8988T (cell line): ENCODE data around the gene OSBPL3.
"Not testable (repeated sequence)": the region's sequence is repeated elsewhere in the genome, so short reads cannot be mapped to it uniquely, and the experiment has no call there.

Source experiments
- DNase-seq: peaks from one replicate; pipeline ENCODE4 v3.0.0; 2011

OSBPL3 gene

GRCh38 chr7:24824400-24824799 is 155.6 kb downstream of the OSBPL3 start:
- DNase-seq: no peak

DNA sequence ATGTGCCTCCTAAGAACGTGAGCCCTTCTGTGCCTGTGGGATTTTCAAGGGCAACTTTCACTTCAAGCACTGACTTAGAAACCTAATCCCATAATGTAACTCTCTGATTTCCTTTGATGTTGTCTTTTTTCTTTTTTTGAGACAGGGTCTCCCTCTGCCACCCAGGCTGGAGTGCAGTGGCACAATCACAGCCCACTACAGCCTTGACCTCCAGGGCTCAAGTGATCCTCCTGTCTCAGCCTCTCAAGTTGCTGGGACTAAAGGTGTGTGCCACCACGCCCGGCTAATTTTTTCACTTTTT is 158.3 kb downstream of the OSBPL3 start:
- no peak for DNase-seq

GRCh38 chr7:24821045-24821753 is 158.8 kb downstream of the OSBPL3 start:
- peak; percentile 29 for DNase-seq

DNA sequence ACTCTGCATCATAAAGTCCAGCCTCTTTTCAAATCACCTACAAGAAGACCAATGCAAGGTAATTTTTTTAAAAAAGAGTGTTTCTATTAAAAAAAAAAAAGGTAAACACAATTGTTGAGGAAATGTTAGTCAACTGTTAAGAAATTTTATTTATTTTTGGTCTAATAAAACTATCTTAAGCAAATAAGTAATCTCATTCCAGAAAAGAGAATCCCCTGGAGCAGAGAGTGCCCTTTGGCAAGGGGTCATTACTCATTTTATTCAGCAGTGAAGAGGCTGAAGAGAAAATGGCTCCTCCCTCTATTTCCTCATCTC is 159.3 kb downstream of the OSBPL3 start:
- DNase-seq: no peak

GRCh38 chr7:24819916-24820689 is 159.9 kb downstream of the OSBPL3 start:
- peak; percentile 23 for DNase-seq

GRCh38 chr7:24817339-24817738 is 162.6 kb downstream of the OSBPL3 start:
- no peak for DNase-seq

DNA sequence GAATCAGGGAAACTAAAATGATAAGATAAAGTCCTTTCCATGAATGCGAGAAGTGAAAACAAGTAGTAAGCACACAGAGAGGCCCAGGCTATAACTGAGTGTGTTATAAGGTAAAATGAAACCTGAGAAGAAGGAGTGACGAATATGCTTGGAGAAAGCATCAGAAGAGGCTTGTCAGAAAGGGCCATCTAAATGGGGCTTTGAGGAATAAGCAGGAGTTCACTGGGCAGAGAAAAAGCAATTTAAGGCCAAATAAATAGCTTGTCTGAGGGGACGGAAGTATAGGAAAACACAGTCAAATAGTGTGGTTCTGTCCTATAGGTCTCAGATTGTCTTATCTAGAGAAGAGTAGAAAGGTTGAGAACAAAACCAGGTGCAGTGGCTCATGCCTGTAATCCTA is 163.1 kb downstream of the OSBPL3 start:
- DNase-seq: no peak

DNA sequence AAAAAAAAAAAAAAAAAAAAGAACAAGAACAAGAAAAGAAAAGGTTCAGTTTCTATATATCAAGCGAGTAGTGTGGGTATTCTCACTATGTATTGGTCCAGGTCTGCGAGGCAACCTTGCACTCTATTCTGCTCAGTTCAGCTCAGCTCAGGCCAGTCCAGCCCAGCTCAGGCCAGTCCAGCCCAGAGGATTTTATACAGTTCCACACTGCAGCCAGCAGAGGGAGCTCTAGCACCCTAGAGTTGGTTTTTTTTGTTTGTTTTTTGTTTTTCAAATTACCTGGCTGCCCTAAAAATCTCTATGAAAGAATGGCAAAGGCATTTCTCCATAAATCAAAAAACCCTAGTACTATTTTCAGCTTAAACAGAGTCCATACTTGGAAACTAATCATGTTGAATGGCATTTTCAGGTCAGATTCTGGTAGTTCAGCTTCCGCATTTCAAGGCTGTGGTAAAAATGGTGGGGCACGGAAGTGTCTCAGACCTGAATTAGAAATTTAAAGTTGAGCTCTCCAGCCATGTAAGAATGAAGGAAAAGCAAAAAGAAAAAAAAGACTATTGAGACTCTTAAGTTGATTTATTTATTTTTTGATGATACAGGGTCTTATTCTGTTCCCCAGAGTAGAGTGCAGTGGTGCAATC is 167.6 kb downstream of the OSBPL3 start:
- DNase-seq: peak; percentile 13

DNA sequence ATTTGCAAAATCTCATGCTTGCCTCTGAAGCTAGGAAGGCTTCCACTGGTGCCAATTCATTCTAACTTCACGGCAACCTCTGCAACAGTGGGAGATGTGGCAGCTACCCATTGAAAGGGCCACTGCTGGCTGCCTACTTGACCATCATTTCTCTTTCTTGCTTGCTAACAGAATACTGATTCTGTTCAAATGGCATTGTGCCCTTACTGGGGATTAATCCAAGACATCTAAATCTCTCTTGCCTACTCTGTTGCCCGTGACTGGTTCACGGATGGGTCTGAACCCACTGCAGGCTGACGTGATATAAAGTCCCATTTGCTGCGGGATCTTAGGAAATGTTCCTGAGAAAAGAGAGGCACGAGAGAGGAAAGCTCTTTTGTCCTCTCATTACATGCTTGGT is 171.5 kb downstream of the OSBPL3 start:
- DNase-seq: no peak

DNA sequence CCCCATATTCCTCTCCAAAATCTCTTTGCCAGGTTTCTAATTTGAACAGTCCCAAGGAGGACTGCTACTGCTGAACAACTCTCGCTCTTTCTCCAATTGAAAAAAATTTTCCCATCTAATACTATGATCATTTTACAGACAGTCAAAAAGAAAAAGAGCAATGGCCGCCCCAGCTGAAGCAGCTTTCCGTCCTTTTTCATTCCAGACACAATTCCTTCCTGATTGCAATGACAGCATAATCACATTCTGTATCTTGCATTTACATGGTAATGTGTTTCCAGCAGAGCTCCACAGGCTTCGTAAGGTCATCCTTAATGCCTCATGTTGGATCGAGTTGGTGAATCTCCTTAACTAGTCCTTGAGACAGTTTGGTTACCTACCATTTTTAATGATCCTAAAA is 177.7 kb downstream of the OSBPL3 start:
- DNase-seq: no peak

DNA sequence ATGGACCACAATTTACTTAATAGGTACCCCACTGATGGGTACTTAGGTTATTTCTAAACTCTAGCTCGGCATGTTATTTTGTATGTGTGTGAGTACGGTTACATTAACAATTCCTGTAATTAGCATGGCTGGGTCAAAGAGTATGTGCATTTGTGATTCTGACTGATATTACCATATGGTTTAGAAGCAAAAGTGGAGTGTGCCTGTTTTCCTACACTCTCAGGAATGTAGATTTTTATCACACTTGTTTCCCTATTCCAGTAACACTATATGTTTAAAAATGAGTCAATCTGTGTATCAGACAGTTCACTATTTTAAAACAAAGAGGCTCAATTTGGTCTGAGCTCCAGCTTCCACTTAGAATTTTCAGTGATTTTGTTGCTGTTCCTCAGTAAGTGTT is 178.1 kb downstream of the OSBPL3 start:
- no peak for DNase-seq

DNA sequence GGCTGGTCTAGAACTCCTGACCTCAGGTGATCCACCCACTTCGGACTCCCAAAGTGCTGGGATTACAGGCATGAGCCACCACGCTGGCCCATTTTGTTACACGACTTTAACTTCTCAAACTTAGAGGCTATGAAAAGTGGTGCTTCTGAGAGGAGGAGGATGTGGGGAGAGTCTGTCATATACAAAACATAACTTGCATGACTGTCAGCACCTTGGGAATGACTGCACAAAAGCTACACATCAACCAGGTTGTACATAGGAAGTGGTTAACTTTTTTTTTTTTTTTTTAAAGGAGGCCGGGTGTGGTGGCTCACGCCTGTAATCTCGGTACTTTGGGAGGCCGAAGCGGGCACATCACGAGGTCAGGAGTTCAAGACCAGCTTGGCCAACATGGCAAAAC is 179.3 kb downstream of the OSBPL3 start:
- no peak for DNase-seq

- DNase-seq: no peak
These were observed 179.9 kb downstream of the OSBPL3 start for GRCh38 chr7:24800073-24800472.

GRCh38 chr7:24799506-24799905 is 180.5 kb downstream of the OSBPL3 start:
- DNase-seq: no peak

DNA sequence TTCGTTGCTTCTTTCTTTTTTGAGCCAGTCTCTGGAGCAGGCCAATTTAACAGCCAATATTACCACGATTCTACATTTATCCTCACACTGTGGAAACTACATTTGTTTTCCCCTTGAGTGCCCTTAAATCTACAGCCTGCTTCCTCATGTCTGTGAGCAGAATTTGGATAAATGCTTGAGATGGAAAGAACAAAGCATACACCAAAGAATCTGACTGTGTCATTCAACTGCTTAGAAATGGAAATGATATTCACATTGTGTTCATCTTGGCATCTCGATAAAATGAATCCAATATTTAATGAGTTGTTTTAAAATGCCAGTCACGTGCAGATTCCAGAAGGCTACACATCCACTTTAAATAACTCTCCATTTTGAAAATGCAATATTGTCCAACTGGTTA is 181.7 kb downstream of the OSBPL3 start:
- no peak for DNase-seq

DNA sequence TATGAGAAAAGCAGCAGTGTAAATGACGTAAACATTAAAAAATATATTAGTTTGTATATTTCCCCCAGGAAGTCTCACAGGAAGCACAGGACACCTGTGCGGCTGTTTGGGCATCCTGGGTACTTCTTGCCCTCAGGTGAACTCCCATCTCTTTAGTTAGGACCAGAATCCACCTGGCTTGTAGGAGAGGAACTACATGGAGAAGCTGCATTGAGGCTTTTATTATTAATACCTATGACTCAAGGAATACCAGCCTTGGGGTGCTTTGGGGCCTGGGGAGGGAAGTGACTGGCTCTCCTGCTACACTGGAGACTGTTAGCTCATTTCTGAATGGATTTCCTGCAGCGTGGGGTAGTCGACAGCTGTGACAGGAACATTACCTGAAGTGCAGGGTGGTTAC is 182.7 kb downstream of the OSBPL3 start:
- no peak for DNase-seq

- no peak for DNase-seq
These were observed 184.6 kb downstream of the OSBPL3 start for GRCh38 chr7:24795407-24795767.

DNA sequence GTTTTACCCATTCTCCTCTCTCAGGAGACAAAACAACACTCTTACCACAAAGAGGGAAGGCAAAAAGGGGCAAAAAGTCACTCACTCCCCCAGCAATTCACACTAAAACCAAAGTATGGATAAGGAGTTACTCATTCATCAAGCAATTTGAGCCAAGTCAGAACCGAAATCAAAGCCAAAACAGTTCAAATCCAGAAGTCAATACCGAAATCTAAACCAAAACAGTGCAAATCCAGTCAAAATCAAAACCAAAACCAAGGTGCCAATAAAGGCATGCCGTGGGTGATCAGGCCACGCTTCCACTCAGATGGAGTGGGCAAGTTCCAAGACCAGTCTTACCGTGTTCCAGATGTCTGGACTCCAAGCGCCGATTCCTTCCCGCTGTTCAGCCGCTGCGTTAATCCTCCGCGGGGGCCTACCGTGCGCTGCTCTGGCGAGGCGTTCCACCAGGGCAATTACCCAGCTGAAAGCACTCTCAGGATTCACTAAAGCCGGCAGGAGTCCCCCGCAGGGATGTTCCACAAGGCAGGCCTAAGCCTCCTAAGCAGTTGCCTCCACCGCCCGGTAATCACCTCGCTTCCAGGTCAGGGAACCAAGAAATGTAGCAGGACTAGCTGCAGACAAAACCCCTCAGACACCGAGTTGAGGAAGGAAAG is 185.1 kb downstream of the OSBPL3 start:
- not testable (repeated sequence) for DNase-seq

- no peak for DNase-seq
These were observed 185.9 kb downstream of the OSBPL3 start for GRCh38 chr7:24793982-24794648.

DNA sequence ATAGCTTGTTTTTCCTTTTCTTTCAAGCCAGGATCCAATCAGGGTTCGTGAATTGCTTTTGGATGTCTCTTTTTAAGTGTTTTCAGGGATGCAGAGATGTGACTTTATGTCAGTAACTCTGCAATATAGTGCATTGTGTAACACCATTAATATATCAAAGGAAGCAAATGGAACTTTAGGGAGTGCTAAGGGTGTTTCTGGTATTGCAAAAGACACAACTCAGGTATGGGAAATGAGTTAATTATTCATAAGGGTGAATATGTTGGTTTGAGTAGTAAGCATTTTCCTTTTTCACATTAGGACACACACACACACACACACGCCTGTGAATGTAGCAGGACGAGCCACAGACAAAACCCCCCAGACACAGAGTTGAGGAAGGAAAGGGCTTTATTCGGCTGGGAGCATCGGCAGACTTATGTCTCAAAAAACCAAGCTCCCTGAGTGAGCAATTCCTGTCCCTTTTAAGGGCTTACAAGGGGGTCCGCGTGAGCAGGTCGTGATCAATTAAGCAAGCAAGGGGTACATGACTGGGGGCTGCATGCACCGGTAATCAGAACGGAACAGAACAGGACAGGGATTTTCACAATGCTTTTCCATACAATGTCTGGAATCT is 190.9 kb downstream of the OSBPL3 start:
- DNase-seq: no peak

GRCh38 chr7:24788075-24788474 is 191.9 kb downstream of the OSBPL3 start:
- no peak for DNase-seq

GRCh38 chr7:24786941-24787340 is 193.0 kb downstream of the OSBPL3 start:
- peak; percentile 35 for DNase-seq

- no peak for DNase-seq
These were observed 193.7 kb downstream of the OSBPL3 start for GRCh38 chr7:24786306-24786705.
